Cardiac fibroblast (primary cell): ENCODE measurements around the gene DAGLA.

Experiments used
- DNase-seq, 2 donors: peaks; one replicate each; pipeline versions ENCODE4 v3.0.0 to v3.0.0-alpha.2; 2010; ENCODE audit warnings: low read depth in 2 of 2
- H3K4me3 ChIP-seq, 2 donors: replicated peaks in 1 of 2; 1 replicate in 1 of 2; 2 replicates in 1 of 2; pipeline ENCODE4 v1.5.1; 2011; ENCODE audit warnings: low read depth in 2 of 2, low read length in 2 of 2, mild to moderate bottlenecking in 2 of 2, moderate library complexity in 1 of 2
- TF ChIP-seq, protein P1 (sequence below): IDR thresholded peaks from one replicate; pipeline ENCODE4 v1.5.1; 2011; ENCODE audit warnings: low read depth, mild to moderate bottlenecking, low read length, inconsistent platforms

DAGLA gene

DNA sequence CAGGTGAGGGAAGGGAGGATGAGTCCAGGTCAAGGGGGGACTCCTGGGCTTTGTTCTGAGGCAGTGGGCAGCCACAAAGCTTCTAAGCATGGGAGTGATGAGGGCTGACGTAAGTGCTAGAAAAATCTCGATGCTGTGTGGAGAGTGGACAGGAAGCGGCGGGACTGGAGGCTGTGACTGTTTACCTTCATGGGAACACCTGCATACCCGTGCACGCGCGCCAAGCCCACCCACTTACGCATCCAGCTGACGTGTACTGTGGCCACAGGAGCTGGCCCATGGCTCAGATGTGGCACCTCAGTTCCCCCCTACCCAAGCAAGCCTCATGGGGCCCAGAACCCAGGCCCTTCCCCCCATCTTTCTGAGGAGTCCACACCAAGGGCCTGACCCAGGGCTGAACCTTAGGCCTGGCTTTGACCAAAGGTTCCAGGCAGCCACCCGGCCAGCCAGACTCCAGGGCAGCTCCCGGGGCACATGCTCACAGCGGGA lies 86.2 kb downstream of the DAGLA start:
- DNase-seq: no peak
- TF ChIP-seq, protein P1, sequence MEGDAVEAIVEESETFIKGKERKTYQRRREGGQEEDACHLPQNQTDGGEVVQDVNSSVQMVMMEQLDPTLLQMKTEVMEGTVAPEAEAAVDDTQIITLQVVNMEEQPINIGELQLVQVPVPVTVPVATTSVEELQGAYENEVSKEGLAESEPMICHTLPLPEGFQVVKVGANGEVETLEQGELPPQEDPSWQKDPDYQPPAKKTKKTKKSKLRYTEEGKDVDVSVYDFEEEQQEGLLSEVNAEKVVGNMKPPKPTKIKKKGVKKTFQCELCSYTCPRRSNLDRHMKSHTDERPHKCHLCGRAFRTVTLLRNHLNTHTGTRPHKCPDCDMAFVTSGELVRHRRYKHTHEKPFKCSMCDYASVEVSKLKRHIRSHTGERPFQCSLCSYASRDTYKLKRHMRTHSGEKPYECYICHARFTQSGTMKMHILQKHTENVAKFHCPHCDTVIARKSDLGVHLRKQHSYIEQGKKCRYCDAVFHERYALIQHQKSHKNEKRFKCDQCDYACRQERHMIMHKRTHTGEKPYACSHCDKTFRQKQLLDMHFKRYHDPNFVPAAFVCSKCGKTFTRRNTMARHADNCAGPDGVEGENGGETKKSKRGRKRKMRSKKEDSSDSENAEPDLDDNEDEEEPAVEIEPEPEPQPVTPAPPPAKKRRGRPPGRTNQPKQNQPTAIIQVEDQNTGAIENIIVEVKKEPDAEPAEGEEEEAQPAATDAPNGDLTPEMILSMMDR: no peak
- no peak overlapping the region for H3K4me3 ChIP-seq

DNA sequence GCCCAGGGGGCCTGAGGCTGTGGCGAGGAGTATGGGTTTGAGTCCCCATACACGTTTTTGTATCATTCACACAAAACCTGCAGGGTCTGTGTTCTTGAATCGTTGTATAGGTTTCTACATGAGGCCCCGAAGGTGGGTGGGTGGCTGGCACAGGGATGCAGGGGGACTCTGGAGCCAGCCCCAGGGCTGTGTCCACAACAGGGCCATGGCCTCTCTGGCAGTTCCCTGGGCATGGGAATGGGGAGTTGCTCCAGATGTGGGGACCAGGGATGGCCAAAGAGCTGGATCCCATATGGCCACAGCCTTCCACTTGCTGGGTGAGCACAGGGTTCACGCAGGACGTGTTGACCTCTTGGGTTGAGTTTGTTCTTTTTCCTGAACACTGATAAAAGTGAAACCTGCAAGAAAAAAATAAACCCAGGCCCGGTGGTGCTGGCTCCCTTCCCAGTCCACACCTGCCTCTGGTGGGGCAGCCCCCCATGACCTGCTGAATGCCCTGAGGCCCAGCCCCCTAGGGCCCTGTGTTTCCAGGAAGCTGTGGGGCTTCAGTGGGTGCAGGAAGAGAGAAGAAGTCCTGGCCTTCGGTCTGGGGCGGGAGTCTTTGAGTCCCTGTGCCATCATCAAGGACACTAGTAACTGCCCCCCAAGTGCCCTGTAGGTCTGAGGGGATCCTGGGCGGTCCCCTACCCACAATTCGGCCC lies 88.3 kb downstream of the DAGLA start:
- H3K4me3 ChIP-seq: no peak overlapping the region
- no peak for DNase-seq
- TF ChIP-seq, protein P1: no peak

DNA sequence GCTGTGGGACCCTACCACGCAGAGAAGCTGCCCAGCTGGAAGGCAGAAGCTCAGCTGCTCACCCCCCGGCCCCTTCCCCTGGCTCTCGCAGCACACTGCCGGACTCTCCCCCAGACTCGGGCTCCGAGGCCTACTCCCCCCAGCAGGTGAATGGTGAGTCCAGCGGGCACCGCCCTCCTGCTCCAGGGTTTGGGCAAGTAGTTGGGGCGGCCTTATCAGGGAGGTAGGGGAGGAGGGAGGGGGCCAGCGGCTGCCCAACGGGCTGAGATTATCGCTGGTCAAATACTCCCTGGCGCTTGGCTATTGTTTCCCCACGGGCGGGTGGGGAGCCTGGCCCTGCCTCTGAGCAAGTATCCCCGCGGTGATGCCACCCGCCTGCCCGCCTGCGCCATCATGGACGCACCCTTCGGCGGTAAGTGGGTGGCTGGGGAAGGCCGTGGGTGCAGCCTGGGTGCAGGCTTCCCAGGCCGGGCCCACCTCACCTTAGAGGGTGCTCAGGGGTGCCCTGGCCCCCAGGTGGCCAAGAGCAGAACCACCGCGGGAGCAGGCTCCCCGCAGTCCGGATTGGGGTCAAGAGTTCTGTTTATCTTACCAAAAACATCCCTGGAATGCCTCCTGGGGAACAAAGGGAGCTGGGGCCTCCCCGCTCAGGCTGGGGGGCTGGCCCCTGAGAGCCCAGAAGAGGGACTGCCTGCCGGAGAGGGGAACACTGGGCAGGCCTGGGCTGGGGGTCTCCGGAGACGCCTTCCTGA lies 89.2 kb downstream of the DAGLA start:
- H3K4me3 ChIP-seq: no peak overlapping the region
- TF ChIP-seq, protein P1: peak; percentile 32
- DNase-seq: peak in 1 of 2 donors; percentile 67

DNA sequence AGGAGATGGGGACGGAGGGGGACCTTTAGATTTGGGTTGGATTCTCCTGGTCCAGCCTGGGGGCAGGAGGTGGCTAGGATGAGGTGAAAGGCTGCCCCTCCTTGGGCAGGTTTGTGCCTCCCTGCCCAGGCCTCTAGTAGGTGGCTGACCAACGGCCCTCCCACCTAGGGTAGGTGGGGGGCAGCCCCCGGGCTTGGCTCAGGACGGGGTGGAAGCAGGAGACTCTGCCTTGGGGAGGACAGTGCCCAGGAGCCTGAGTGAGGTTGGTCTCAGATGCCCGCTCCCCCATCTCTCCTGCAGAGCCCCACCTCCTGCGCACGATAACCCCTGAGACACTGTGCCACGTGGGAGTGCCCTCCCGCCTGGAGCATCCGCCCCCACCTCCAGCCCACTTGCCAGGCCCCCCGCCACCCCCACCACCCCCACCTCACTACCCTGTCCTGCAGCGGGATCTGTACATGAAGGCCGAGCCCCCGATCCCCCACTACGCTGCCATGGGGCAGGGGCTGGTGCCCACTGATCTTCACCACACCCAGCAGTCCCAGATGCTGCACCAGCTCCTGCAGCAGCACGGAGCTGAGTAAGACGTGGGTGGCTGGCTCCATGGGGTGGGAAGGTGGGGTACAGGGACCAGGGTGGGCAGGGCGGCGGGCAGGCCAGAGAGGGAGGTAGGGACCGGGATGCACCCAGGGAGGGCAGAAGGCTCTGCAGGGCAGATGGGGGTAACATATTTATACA lies 89.9 kb downstream of the DAGLA start:
- no peak for DNase-seq
- TF ChIP-seq, protein P1: no peak
- H3K4me3 ChIP-seq: no peak overlapping the region

DNA sequence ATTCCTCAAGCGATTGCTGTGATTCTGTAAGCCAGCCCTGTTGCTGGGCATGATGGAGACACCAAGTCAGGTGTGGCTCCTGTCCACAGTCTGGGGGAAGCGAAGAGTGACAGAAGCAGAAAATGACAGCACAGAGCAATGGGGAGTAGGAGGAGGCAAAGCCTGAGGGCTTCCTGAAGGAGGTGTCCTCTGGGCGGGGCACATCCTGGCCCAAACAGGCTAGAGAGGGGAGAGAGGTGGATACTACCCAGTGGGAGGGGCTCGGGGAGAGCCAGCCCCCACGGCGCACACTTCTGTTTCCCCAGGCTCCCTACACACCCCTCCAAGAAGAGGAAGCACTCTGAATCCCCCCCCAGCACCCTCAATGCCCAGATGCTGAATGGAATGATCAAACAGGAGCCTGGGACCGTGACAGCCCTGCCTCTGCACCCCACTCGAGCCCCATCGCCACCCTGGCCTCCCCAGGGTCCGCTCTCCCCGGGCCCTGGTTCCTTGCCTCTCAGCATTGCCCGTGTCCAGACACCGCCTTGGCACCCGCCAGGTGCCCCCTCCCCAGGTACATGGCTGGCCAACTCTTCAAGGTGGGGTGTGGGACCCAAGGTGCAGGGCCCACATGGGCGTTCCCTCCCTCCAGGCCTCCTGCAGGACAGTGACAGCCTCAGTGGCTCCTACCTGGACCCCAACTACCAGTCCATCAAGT lies 91.2 kb downstream of the DAGLA start:
- TF ChIP-seq, protein P1: no peak
- no peak for DNase-seq
- no peak overlapping the region for H3K4me3 ChIP-seq

DNA sequence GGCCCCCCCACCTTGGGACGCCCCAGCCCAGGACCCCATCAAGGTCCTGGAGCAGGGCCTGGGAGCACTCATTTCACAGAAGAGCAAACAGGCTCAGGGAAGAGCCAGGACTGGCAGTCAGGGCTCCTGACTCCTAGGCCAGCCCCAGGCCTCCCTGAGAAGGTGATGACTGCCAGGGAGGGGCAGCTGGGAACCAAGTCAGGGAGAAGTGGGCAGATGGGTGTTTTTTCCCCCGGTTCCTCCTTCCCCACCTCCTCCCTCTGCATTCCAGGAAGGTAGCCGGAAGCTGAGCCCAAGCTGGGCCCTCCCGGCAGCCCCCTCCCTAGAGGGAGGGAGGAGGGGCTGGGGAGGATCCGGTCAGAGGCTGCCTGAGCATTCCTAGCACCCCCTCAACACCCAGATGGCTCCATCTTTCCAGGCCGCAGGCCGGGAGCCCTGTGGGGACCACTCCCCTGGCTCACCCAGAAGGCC lies 91.8 kb downstream of the DAGLA start:
- H3K4me3 ChIP-seq: no peak overlapping the region
- TF ChIP-seq, protein P1: no peak
- DNase-seq: peak in 1 of 2 donors; percentile 25
